Measurements from ENCODE around the gene ARMC6. TPM values are rescaled to one million over a fixed set of nuclear protein-coding genes. Genes with fewer than 3 reads are reported as not detected.
A peak's percentile ranks its signal among the peaks of the same experiment; 100 is the strongest.
"Not testable (repeated sequence)": the region's sequence is repeated elsewhere in the genome, so short reads cannot be mapped to it uniquely, and the experiment has no call there.

The ARMC6 gene
- total RNA-seq, 1 donor from 2014 or later, result 25.9 TPM

GRCh38 chr19:19098703-19099632 lies 65.6 kb downstream of the ARMC6 start:
- no peak overlapping the region for H3K4me3 Mint-ChIP-seq (ENCODE audit: unreplicated experiment)
- no peaks in the 10 kb centered on the region for H3K36me3 Mint-ChIP-seq (ENCODE audit: low read depth, unreplicated experiment)
- no peaks in the 10 kb centered on the region for H3K9me3 Mint-ChIP-seq (ENCODE audit: unreplicated experiment)
- peaks cover 5% of the 10 kb centered on the region for H3K27me3 Mint-ChIP-seq (ENCODE audit: unreplicated experiment)
- DNase-seq (ENCODE audit: low spot score), result no peak
- H3K27ac Mint-ChIP-seq (ENCODE audit: unreplicated experiment), result no peak overlapping the region
- no peaks in the 10 kb centered on the region for H3K4me1 Mint-ChIP-seq (ENCODE audit: unreplicated experiment)
- TF ChIP-seq CTCF (IDR thresholded peaks at IDR 0.05; ENCODE audit: unreplicated experiment), result no peak

DNA sequence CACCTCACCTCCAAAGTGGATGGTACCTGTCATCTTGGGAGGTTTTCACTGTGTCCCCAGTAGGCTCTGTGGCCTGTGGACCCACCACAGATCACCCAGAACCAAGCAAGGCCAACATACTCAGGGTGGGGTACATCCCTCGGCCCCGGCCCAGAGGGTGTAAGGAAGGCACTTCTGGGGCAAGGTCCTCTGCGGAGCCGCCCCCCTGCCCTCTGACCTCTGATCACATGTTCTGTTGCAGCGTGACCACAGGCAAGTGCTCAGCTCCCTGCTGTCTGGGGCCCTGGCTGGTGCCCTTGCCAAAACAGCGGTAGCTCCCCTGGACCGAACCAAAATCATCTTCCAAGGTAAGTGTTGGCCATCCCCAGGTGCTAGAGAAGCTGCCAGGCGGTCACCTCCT lies 68.1 kb downstream of the ARMC6 start:
- Mint-ChIP-seq H3K4me3 (ENCODE audit: unreplicated experiment) (no peak overlapping the region), H3K9me3 (ENCODE audit: unreplicated experiment) (no peaks in the 10 kb centered on the region), H3K36me3 (ENCODE audit: low read depth, unreplicated experiment) (no peaks in the 10 kb centered on the region), H3K27me3 (ENCODE audit: unreplicated experiment) (peaks cover 13% of the 10 kb centered on the region), H3K4me1 (ENCODE audit: unreplicated experiment) (no peaks in the 10 kb centered on the region), H3K27ac (ENCODE audit: unreplicated experiment) (no peak overlapping the region)
- TF ChIP-seq CTCF (IDR thresholded peaks at IDR 0.05; ENCODE audit: unreplicated experiment), result no peak
- DNase-seq (ENCODE audit: low spot score), result no peak

- not testable (repeated sequence) for H3K4me1 Mint-ChIP-seq (ENCODE audit: unreplicated experiment); H3K4me3 Mint-ChIP-seq (ENCODE audit: unreplicated experiment); H3K36me3 Mint-ChIP-seq (ENCODE audit: low read depth, unreplicated experiment); H3K9me3 Mint-ChIP-seq (ENCODE audit: unreplicated experiment); DNase-seq (ENCODE audit: low spot score); H3K27me3 Mint-ChIP-seq (ENCODE audit: unreplicated experiment); H3K27ac Mint-ChIP-seq (ENCODE audit: unreplicated experiment)
Measured at GRCh38 chr19:19102566-19102965, 69.2 kb downstream of the ARMC6 start.

DNA sequence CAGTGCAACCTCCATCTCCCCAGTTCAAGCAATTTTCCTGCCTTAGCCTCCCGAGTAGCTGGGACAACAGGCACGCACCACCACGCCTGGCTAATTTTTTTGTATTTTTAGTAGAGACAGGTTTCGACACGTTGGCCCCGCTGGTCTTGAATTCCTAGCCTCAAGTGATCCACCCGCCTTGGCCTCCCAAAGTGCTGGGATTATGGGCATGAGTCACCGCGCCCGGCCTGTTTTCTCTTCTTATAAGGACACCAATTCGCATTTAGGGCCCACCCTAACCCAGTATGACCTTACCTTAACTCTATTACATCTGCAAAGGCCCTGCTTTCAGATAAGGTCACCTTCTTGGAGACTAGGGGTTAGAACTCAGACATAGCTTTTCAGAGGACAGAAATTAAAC lies 69.8 kb downstream of the ARMC6 start:
- H3K27me3 Mint-ChIP-seq (ENCODE audit: unreplicated experiment), result peaks cover 10% of the 10 kb centered on the region
- DNase-seq (ENCODE audit: low spot score), result no peak
- H3K4me1 Mint-ChIP-seq (ENCODE audit: unreplicated experiment), result no peaks in the 10 kb centered on the region
- no peak overlapping the region for H3K4me3 Mint-ChIP-seq (ENCODE audit: unreplicated experiment)
- no peak overlapping the region for H3K27ac Mint-ChIP-seq (ENCODE audit: unreplicated experiment)
- TF ChIP-seq CTCF (IDR thresholded peaks at IDR 0.05; ENCODE audit: unreplicated experiment), result no peak
- no peaks in the 10 kb centered on the region for H3K36me3 Mint-ChIP-seq (ENCODE audit: low read depth, unreplicated experiment)
- H3K9me3 Mint-ChIP-seq (ENCODE audit: unreplicated experiment), result no peaks in the 10 kb centered on the region

- H3K36me3 Mint-ChIP-seq (ENCODE audit: low read depth, unreplicated experiment), result no peaks in the 10 kb centered on the region
- peaks cover 14% of the 10 kb centered on the region for H3K27me3 Mint-ChIP-seq (ENCODE audit: unreplicated experiment)
- no peaks in the 10 kb centered on the region for H3K9me3 Mint-ChIP-seq (ENCODE audit: unreplicated experiment)
- no peaks in the 10 kb centered on the region for H3K4me1 Mint-ChIP-seq (ENCODE audit: unreplicated experiment)
- peak; percentile 69 for DNase-seq (ENCODE audit: low spot score)
- peak overlapping the region; percentile 86 for H3K4me3 Mint-ChIP-seq (ENCODE audit: unreplicated experiment)
- peak overlapping the region; percentile 50 for H3K27ac Mint-ChIP-seq (ENCODE audit: unreplicated experiment)
- TF ChIP-seq CTCF (IDR thresholded peaks at IDR 0.05; ENCODE audit: unreplicated experiment), result no peak
Measured at GRCh38 chr19:19105365-19106055, 72.1 kb downstream of the ARMC6 start.
